GM08714 (cell line): ENCODE data around the gene OGFOD3.

Experiments used
- H3K4me3 ChIP-seq: fragments of 200-500 bp; sonication (Bioruptor generic); 2 replicates; pipeline ENCODE4 v1.5.1; 2014; ENCODE audit warnings: mild to moderate bottlenecking, low read length, inconsistent platforms
- ZNF274 ChIP-seq: IDR thresholded peaks from 2 replicates; pipeline ENCODE4 v1.6.1; 2012; ENCODE audit warnings: mild to moderate bottlenecking, low read depth, low read length

OGFOD3 gene

DNA sequence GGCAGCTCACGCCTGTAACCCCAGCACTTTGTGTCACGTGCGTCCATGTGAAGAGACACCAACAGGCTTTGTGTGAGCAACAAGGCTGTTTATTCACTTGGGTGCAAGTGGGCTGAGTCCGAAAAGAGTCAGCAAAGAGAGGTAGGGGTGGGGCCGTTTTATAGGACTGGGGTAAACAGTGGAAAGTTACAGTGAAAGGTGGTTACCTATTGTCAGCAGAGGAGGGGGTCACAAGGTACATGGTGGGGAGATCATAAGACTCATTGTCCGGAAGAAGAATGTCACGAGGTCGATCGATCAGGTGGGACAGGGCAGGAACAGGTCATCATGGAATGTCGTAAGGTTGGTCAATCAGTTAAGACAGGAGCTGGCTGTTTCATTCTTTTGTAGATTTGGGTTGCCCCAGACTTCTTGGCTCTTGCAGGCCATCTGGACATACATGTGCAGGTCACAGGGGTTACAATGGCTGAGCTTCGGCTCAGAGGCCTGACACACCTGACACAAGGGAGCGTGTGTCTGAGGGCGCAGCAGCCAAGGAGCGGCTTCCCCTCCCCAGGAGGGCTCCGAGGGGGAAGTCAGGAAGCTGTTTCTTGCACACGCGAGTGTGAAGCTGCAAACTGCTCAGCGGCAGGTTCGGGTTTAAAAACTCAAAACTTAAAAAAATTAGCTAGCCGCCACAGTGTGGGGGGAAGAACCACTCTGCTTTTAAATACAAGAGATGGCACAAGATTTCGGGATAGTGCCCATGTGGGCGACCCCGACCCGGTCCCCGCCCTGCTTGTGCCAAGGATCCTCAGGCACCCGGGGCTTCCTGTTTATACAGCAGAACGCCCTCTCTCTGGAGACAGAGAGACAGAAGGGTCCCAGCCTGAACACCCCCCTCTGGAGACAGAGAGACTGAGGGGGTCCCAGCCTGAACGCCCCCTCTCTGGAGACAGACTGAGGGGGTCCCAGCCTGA, 71.8 kb downstream of the OGFOD3 start:
- H3K4me3 ChIP-seq: no peak overlapping the region
- no peak for TF ChIP-seq ZNF274

DNA sequence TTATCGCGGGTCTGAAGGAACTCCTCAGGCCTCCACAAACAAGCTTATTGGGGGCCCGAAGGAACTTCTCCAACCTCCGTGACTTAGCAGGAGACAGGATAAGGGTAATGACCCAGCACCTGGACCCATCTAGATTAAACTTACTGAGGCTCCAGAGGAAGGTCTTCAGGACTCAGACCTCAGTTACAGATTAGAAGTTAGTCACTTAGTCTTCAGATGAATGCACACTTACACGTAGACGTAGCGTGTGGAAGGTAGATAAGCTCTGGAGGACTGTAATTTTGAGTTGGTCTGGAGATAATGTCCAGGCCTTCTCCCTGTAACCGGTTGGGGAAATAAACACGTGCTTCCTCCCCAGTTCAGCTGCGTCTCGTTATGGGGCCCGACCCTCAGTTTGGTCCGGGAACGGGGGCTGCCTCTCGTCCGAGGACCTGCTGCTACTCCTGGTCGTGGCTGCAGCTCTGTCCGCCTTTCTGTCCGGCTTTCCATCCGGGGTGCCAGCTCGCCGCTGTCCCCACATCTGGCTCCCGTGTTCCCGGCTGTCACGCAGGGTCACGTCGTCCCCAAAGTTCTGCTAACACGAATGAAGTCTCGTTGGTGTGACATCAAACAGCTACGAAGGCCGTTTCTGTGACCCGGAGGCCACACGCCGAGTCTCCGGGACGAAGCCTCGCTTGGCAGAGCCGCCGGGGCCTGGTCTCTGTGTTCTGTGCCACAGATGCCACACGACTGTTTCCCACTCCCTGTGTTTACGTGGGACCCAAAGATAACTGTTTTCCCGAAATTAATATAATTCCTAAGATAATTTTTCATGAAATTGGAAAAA, 73.0 kb downstream of the OGFOD3 start:
- no peak for TF ChIP-seq ZNF274
- no peak overlapping the region for H3K4me3 ChIP-seq

DNA sequence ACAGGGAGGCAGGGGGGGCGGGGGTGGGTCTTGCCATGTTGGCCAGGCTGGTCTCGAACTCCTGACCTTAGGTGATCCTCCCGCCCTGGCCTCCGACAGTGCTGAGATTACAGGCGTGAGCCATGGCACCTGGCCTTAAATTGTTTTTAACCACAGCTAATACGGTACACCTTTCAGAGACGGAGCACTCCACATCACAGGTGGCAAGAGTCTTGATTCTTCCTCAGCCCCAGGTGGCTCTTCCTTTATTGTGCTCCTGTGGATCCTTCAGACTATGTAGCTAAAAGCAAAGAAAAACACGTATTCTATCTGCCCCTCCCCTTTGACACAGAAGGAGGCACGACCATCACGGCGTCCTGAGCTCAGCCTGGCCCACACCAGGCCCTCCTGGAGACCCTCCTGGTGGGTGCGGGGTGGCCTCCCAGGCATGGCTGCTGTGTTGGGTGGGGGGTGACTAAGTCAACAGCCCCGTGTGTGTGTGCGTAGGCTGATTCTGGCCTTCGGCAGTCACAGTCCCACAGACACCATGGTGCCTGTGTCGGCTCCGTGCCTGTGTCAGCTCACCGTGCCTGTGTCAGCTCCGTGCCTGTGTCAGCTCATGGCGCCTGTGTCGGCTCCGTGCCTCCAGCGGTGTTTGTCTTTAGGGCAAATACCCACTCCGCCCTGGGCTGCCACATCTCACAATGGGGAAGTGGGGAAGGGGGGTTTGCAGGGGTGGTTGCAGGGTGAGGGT, 74.0 kb downstream of the OGFOD3 start:
- no peak overlapping the region for H3K4me3 ChIP-seq
- no peak for TF ChIP-seq ZNF274

DNA sequence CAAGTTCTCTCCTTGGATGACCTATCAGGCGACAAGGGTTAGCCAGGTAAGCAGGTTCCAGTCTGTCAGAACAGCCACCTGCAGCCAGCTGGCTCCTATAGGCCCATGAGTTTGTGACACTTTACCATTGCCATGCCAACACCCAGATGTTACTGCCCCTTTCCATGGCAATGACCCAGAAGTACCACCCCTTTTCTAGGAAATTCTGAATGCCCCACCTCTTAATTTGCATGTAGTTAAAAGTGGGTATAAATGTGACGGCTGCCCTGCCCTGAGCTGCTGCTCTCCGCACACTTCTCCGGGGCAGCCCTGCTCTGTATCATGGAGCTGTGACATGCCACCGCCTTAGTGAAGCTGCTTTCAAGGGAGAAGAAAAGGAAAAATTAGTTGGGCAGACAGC, 74.8 kb downstream of the OGFOD3 start:
- no peak for TF ChIP-seq ZNF274
- no peak overlapping the region for H3K4me3 ChIP-seq

DNA sequence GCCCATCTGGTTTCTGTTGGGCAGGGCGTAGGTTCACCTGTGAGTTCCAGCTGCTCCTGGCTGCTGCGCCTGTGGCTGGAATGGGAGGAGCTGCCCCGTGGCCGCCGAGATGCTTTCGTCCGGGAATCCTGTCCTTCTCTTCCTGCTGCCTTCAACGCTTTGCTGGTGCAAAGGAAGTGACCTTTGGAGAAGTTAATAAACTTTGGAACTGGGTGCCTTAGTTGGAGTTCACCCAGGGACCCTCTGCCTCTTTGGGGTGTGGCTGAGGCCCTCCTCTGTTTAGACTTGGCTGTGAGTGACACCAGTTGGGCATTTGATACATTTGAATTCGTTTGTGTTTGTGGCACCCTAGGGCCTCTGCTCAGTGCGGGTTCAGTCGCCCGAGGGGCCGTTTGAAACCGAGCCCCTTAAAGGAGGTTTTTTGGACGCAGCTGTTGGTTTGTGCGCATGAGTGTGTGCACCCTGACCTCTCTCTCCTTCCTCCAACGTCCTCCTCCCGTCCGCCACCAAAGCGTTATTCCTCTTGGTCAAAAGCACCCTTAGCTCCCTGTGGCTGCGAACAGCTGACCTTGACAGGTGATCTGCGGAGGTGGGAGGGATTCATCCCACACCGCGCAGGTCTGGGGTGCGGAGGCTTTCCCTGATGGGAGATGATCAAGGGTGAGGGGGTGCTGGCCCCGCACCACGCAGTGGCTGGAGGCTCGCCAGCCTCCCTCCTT, 75.9 kb downstream of the OGFOD3 start:
- TF ChIP-seq ZNF274: no peak
- H3K4me3 ChIP-seq: no peak overlapping the region

DNA sequence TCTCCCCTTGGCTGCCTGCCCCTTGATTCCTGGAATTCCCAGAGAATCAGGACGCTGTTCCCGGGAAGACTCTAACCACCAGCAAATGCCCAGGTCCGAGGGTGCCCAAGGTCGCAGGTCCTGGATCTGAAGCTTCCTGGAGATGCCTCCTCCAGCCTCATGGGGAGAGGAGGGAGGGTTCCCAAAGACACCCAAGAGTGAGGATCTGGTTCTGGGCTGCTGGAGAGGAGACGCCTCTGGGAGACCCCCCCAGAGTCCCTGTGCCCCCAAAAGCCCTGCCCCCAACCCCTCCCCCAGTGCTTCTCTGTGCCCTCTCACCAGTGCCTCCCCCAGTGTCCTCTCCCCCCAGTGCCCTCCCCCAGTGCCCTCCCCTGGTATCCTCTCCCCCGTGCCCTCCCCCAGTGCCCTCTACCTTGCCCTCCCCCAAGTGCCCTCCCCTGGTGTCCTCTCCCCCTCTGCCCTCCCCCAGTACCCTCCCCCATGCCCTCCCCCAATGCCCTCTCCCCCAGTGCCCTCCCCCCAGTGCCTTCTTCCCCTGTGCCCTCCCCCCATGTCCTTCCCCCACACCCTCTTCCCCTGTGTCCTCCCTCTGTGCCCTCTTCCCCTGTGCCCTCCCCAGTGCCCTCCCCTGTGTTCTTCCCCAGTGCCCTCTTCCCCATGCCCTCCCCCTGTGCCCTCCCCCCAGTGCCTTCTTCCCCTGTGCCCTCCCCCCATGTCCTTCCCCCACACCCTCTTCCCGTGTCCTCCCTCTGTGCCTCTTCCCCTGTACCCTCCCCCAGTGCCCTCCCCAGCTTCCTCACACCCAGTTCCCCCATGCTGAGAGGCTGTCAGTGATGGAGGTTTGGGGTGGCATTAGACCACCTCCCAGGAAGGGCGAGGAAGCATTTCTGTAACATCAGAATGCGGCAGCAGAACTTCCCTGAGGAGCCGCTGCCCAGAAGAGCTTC, 78.5 kb downstream of the OGFOD3 start:
- TF ChIP-seq ZNF274: no peak
- H3K4me3 ChIP-seq: no peak overlapping the region
